NCI-H1105 treated with DMSO at 0.1 percent for 48 hours (cell line): ENCODE results near the gene USP48.
A peak's percentile ranks its signal among the peaks of the same experiment; 100 is the strongest.

Experiments used
- DNase-seq: peaks from one replicate; lab custom pipeline; 2025; lab: John Stamatoyannopoulos, UW

USP48 gene

DNA sequence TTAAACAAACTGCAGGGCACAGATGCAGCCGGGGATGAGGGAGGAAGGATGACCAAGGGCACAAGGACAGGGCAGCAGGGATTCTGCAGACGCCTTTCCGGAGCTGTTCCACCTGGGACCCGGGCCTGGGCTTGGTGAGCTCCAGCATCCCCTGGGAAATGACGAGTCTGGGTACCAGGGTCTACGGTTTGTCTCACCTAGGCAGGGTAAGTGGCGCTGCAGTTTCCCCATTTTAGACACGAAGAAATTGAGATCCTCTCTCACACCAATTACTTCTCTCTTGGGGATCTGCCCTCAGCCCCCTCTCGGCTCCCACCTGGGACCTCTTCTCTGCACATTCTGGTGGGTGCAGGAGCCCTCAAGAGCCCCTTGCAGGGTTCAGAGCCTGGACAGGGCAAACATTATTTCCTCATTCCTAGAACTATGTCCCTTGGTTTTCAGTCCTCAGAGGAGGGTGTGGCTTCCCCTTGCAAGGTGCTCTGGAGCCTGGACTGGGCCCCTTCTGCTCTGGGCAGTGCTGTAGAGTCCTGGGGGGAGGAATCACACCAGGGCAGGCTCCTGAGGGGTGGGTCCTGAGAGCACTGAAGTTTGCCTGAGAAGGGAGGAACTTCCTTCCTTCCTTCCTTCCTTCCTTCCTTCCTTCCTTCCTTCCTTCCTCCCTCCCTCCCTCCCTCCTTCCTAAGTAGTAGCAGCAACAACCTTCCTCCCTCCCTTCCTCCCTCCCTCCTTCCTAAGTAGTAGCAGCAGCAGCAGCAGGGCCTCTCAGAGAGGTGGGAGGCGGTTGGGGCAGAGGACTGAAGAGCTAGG, 129.8 kb downstream of the USP48 start:
- no peak for DNase-seq

GRCh38 chr1:21652101-21652936, 130.6 kb downstream of the USP48 start:
- DNase-seq = no peak

GRCh38 chr1:21651214-21652042, 131.5 kb downstream of the USP48 start:
- peak; percentile 14 for DNase-seq

DNA sequence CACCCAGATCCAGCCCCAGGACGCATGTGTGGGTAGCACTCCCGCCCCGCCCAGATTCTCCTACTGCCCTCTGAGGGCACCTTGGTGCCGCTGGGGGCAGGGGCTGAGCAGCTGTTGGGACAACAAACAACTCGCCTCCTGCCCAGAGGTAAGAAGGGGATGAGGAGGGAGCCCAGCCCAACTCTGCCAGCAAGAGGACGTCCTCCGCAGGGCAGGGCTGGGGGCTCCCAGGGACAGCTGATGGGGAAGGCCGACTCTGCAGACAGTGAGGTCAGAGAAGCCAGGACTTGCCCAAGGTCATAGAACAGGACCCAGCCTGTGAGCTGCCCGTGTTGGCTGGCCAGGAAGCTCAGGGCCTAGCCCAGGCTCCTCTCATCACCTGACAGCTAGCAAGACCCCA, 132.5 kb downstream of the USP48 start:
- no peak for DNase-seq

DNA sequence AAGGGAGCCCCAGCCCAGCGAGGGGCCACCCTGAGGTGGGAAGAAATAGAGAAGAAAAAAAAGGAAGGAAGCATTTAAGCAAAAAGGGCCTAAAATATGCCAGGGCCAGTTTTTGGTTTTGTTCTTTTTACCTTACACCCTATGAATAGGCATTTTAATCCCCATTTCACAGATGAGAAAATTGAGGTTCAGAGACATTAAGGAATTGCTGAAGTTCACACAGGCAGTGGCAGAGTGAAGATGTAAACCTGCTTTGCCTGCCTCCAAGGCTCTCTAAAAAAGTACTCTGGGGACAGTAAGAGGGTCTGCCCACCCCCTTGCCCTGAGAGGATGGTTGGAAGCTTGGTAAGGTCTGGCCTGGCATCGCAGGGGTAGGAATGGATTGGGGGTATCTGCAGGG, 133.6 kb downstream of the USP48 start:
- no peak for DNase-seq

GRCh38 chr1:21648791-21649190, 134.2 kb downstream of the USP48 start:
- DNase-seq = no peak

GRCh38 chr1:21648352-21648730, 134.6 kb downstream of the USP48 start:
- DNase-seq = no peak

GRCh38 chr1:21647431-21648351, 135.3 kb downstream of the USP48 start:
- no peak for DNase-seq

DNA sequence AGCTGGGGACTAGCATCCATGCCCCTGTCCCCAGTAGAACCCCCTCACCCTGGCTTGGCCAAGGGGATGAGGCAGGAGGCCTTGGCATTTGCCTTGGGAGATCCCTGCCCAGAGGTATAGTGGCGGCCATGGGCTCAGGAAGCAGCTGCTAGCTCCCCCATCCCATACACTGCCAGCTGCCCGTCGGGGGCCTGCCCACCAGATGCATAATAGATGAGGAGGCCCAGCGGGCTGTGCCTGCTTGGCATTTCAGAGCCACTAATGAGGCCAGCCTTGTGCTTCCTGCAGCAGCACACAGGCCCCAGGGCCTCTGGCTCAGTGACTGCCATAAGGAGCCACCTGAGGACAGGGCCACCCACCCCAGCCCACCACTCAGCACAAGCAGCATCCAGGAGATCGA, 137.4 kb downstream of the USP48 start:
- DNase-seq = no peak

DNA sequence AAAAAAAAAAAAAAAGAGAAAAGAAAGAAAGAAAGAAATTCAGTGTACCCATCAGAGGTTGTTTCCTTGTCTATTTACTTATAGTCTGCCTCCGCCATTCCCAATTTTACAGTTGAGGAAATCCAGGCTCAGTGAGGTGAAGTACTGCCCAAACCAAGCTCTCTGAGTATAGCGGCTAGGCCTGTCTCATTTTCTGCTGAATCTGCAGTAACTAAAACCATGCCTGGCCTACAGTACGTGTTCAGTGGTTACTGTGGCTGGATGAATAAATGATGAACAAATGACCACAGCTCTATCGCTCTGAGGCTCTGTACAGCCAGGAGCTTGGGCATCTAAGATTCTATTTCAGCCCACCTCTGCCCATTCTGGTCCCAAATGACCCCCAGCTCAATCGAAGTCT, 138.0 kb downstream of the USP48 start:
- no peak for DNase-seq

DNA sequence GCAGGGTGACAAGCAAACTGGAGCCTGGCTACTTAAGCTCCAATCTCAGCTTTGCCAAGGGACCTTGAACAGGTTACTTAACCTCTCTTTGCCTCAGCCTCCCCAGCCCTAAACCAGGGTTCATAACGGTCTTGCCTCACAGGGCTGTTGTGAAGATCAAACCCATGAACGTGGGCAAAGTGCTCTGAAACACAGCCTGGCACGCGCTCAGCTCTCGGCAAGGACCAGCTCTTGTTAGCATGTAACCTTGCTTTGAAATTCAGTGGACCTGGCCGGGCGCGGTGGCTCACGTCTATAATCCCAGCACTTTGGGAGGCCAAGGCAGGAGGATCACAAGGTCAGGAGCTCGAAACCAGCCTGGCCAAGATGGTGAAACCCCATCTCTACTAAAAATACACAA, 138.6 kb downstream of the USP48 start:
- DNase-seq = no peak

- DNase-seq = no peak
Observed at GRCh38 chr1:21643624-21644023, 139.3 kb downstream of the USP48 start.

- no peak for DNase-seq
Observed at GRCh38 chr1:21641967-21642739, 140.8 kb downstream of the USP48 start.

- DNase-seq = no peak
Observed at GRCh38 chr1:21641537-21641936, 141.4 kb downstream of the USP48 start.

- no peak for DNase-seq
Observed at GRCh38 chr1:21641076-21641475, 141.9 kb downstream of the USP48 start.

DNA sequence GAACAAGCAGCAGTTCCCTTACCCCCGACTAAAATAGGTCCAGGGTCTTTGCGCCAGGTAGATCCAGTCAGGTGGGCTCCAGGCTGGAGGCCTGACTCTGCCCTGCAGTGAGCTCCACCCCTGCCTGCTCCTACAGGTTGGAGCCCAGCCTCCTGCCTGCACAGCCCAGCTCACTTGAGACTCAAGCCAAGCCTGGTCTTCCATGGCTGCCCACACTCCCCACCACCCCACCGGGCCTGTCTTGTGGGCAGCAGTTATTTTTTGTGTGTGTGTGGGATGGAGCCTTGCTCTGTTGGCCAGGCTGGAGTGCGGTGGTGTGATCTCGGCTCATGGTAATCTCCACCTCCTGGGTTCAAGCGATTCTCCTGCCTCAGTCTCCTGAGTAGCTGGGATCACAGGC, 142.3 kb downstream of the USP48 start:
- no peak for DNase-seq

- DNase-seq = no peak
Observed at GRCh38 chr1:21639594-21640041, 143.3 kb downstream of the USP48 start.

DNA sequence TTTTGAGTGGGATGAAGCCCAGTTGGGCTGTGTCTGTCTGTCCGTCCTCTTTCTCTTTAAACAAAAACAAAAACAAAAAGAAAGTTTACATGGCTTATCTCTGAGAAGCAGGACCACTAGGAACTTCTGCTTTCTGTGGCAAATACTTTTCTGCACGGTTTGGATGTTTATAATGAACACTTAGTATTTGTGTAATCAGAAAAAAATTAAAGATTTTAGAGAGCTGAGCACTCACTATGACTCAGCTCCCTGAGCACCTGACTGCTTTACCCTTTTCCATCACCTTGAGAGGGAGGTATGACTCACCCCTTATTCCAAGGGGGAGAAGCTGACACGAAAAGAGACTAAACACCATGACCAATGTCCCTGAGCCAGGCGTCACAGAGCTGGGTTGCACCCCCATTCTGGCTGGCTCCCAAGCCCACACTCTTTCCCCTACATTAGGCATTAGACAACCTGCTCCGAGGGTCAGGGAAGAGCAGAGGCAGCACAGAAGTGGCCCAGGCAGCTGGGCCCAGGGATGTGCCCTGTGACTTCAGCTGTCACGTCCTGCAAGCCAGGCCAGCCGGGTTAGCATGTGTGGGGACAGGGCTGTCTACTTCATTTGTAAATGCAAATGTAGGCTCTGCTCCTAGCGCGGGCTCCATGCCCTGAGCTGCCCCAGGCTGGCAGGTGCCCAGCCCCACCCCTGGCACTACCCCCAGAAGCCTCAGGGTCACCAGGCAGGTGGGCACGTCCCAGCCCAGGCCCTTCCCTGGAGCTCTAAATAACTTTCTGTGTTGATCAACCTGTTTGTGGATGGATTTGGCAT, 144.2 kb downstream of the USP48 start:
- peak; percentile 46 for DNase-seq

DNA sequence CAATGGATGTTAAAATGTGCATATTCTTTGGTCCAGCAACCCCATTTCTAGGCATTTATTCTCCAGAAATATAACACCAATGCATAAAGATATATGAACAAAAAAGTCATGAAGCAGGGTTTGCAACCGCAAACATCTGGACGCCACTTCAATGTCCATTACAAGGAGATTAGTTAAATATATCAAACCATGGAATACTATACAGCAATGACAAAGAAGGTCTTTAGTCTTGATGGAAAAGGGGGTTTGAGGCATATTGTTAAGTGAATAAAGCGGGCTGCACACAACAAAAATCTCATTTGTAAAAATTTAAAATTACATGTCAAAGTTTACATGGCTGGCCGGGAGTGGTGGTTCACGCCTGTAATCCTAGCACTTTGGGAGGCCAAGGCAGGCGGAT, 145.4 kb downstream of the USP48 start:
- no peak for DNase-seq

- DNase-seq = no peak
Observed at GRCh38 chr1:21636029-21636428, 146.9 kb downstream of the USP48 start.
